ENCODE data around the gene IQSEC1.

The IQSEC1 gene

DNA sequence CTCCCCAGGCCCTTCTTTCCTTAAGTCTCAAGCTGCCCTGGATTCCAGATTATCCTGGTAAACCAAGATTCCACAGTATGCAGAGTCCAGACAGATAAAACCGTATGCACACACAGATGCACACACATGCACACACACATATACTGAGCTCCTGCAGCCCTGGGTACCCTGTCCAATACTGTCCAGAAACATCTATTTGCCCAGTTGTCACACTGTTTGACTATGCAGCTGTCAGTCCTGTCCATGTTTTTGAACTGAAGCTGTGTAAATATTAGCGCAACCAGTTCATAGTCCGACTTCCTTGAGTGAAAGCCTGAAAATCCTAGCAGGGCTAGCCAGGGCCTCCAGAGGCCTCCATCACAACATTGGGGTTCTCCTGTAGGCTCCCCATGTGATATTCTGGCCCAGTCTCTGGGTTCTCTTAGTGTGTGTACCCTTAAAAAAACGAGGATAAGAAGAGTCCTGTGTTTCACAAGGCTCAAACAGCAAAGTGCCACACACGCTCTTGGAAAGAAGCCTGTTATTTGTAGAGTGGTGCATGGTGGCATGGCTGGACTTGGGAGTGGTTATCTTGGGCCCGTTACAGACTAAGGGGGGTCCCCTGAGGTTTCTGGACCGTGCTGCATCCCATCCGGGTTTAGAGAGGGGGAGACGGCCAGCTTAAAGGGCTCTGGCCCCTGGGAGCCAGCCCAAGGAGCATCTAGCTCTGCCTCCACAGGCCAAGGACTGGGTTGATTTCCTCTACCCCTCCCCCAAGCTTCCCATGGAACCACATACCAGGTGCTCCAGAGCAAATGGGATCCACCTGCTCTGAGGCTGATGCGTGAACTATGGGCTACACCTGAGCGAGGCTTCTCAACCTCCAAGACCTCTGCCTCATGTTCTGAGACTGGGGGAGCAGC lies 108.3 kb downstream of the IQSEC1 start:
- peak overlapping the region in 1 of 2 donors; percentile 13 for H3K4me3 ChIP-seq
- no peaks in the 10 kb centered on the region for H3K27me3 ChIP-seq
- no peaks in the 10 kb centered on the region for H3K36me3 ChIP-seq
- TF ChIP-seq CTCF (IDR thresholded peaks at IDR 0.05) = no peak
- no peaks in the 10 kb centered on the region for H3K9me3 ChIP-seq
- intact Hi-C loops (cut with DNase I; ENCODE audit: low total_unique reads) = no loop called here
- no peak for DNase-seq
- peaks cover 6 to 91% (median 86%) of the 10 kb centered on the region in 4 donors for H3K4me1 ChIP-seq
- peak overlapping the region; percentile 21 to 94 for H3K27ac ChIP-seq

- Histone ChIP-seq H3K27me3 (no peaks in the 10 kb centered on the region), H3K4me3 (no peak overlapping the region), H3K36me3 (no peaks in the 10 kb centered on the region), H3K9me3 (no peaks in the 10 kb centered on the region), H3K4me1 (peaks cover 6 to 93% (median 87%) of the 10 kb centered on the region in 4 donors), H3K27ac (peak overlapping the region; percentile 21 to 94)
- intact Hi-C loops (cut with DNase I; ENCODE audit: low total_unique reads) = no loop called here
- DNase-seq = peak in 1 of 2 donors; percentile 59
- TF ChIP-seq CTCF (IDR thresholded peaks at IDR 0.05) = no peak
Measured at GRCh38 chr3:12963922-12964701, 109.1 kb downstream of the IQSEC1 start.

DNA sequence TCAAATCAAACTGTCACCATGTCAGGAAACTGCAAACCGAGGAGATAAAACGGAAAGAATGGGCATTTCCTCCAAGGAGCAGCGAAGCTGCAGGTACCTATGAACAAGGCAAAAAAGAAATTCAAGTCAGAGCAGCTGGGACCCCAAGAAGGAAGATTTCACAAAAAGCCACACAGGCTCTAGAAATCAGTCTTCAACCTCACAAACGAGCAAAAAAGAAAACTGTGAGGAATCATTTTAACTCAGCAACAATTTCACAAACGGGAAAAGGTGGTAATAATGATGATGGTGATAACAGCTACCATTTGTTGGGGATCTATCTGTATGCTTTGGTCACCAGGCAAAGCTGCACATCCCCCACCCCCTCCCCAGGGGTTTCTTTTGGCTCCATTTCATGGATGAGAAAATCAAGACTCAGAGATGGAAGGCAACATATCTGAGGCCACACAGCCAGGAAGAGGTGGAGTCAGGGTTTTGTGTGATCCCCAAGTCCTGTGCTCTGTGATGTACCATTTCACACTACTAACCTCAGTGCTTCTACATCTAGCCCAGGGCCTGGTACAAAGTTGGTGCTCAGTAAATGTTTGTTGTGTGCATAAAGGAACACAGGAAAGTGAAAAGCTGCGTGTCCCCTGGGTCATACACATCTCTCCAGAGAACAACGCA lies 109.9 kb downstream of the IQSEC1 start:
- H3K4me1 ChIP-seq = peaks cover 8 to 93% (median 87%) of the 10 kb centered on the region in 4 donors
- DNase-seq = no peak
- no peaks in the 10 kb centered on the region for H3K9me3 ChIP-seq
- intact Hi-C loops (cut with DNase I; ENCODE audit: low total_unique reads) = no loop called here
- TF ChIP-seq CTCF (IDR thresholded peaks at IDR 0.05) = no peak
- peak overlapping the region; percentile 48 to 94 for H3K27ac ChIP-seq
- H3K27me3 ChIP-seq = no peaks in the 10 kb centered on the region
- H3K36me3 ChIP-seq = no peaks in the 10 kb centered on the region
- no peak overlapping the region for H3K4me3 ChIP-seq

DNA sequence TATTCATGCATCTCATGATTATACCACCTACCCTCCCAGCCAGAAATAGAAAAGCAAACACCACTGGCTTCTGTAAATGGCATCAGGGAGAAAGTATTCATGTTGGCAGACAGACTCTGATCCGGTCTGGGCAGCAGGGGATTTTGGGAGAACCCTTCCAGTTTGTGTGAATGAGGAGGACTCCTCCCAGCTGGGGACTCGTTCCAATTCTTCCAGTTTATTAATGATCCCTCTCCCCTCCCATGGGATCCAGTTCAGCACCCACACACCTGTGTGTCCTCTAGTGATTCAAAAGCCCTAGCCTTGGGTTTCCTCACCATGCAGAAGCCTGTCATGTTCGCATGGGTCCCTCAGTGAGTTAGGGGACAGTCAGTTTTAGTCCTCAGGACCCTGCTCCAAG lies 110.9 kb downstream of the IQSEC1 start:
- Histone ChIP-seq H3K27me3 (no peaks in the 10 kb centered on the region), H3K4me1 (peaks cover 14 to 97% (median 93%) of the 10 kb centered on the region in 4 donors), H3K4me3 (no peak overlapping the region), H3K27ac (peak overlapping the region; percentile 48 to 94), H3K36me3 (no peaks in the 10 kb centered on the region), H3K9me3 (no peaks in the 10 kb centered on the region)
- TF ChIP-seq CTCF (IDR thresholded peaks at IDR 0.05) = no peak
- no peak for DNase-seq
- intact Hi-C loops (cut with DNase I; ENCODE audit: low total_unique reads) = no loop called here

DNA sequence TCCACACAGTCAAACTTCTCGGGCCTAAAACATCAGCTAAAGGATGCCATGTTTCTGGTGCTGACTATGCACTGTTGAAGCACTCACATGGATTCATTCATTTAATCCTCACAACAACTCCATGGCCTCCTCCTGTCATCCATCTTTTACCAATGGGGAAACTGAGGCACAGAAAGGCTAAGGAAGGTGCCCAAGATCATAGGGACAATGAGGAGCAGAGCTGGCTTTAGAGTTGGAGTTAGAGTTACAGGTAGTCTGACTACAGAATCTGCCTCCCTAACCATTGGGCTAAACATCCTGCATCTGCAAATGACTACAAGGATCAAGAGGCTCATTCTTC lies 111.6 kb downstream of the IQSEC1 start:
- H3K4me1 ChIP-seq = peaks cover 14 to 100% (median 98%) of the 10 kb centered on the region in 4 donors

More for the DNA sequence above, 111.6 kb downstream of the IQSEC1 start:
- DNase-seq = no peak
- no peaks in the 10 kb centered on the region for H3K9me3 ChIP-seq
- H3K4me3 ChIP-seq = no peak overlapping the region
- intact Hi-C loops (cut with DNase I; ENCODE audit: low total_unique reads) = no loop called here
- H3K27ac ChIP-seq = peak overlapping the region; percentile 48 to 94
- no peaks in the 10 kb centered on the region for H3K36me3 ChIP-seq
- TF ChIP-seq CTCF (IDR thresholded peaks at IDR 0.05) = no peak
- H3K27me3 ChIP-seq = no peaks in the 10 kb centered on the region
